HFFc6 (cell line): ENCODE data around the gene POR. TPM values are rescaled to one million over a fixed set of nuclear protein-coding genes. Genes with fewer than 3 reads are reported as not detected.

ENCODE experiments used
- DNase-seq: peaks from one replicate; pipeline ENCODE4 v3.0.0-alpha.2; 2018
- H3K27ac Mint-ChIP-seq: 2 replicates; pipeline ENCODE4 v1.8.0; 2020; ENCODE audit warnings: mild to moderate bottlenecking, mixed read lengths
- H3K27me3 Mint-ChIP-seq: 2 replicates; pipeline ENCODE4 v1.8.0; 2021; ENCODE audit warnings: mild to moderate bottlenecking, moderate library complexity, mixed read lengths; ENCODE audit not compliant: insufficient read depth
- H3K36me3 Mint-ChIP-seq: 2 replicates; pipeline ENCODE4 v1.8.0; 2021; ENCODE audit warnings: low read depth, mixed read lengths
- H3K4me1 Mint-ChIP-seq: 2 replicates; pipeline ENCODE4 v1.8.0; 2020; ENCODE audit warnings: low read depth, mixed read lengths
- H3K4me3 Mint-ChIP-seq: 2 replicates; pipeline ENCODE4 v1.8.0; 2020; ENCODE audit warnings: mild to moderate bottlenecking, moderate library complexity, mixed read lengths
- H3K9me3 Mint-ChIP-seq: 2 replicates; pipeline ENCODE4 v1.8.0; 2020; ENCODE audit warnings: mild to moderate bottlenecking, mixed read lengths
- total RNA-seq, 6 experiments: library from RNA; stranded (reverse); fragmentation: NEBNext Ultra II Directional; extraction: Animal tissue kit (Norgen Biotek cat#: 25700); gene quantifications; 2 replicates in 1 of 6; 3 replicates in 5 of 6; pipeline ENCODE4 v1.2.3, GENCODE V29; 2021
- TF ChIP-seq, protein P1 (sequence below): fragments of 200-600 bp; sonication (generic); IDR thresholded peaks from 2 replicates; pipeline ENCODE4 v1.5.0; 2021; ENCODE audit warnings: antibody characterized with exemption, mild to moderate bottlenecking

POR gene
- total RNA-seq, 6 experiments from 2014 or later: 48.2 to 69.3 (median 49.4) TPM

DNA sequence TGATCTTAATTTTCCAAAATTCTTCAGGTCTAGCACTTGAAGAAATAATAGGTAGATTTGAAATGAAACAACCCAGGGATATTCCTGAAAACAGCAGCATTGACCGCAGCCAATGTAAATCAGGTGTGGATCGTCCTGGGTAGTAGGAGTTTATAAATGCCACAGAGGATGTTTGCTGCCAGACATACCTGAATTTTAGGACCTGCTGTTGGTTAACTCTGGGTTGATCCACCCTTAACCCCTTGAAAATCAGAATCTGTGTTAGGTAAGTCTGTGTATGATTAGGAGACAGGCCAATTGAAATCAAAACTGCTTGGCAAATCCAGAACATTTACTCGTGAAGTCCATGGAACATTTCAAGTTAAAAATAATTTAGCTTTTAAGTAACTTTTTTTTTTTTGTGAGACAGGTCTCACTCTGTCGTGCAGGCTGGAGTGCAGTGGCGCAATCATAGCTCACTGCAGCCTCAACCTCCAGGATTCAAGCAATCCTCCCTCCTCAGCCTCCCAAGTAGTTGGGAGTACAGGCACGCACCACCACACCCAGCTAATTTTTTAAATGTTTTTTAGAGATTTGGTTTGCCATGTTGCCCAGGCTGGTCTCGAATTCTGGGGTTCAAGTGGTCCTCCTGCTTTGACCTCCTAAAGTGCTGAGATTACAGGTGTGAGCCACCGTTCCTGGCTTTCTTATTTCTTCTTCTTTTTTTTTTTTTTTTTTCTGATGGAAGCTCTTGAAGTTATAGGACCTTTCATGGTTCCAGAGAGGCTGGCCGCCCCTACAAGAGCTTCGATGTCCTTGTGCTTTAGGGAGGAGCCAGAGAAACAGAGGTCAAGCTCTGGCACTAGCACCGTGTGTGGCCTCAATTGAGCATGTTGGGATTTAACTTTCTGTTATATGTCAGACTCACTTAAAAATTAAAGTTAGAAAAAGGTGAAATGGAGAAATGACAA lies 2.0 kb downstream of the POR start:
- DNase-seq: no peak
- peaks cover 2% of the 10 kb centered on the region; the same call in 1 of the 2 replicates for H3K27me3 Mint-ChIP-seq
- TF ChIP-seq, protein P1, sequence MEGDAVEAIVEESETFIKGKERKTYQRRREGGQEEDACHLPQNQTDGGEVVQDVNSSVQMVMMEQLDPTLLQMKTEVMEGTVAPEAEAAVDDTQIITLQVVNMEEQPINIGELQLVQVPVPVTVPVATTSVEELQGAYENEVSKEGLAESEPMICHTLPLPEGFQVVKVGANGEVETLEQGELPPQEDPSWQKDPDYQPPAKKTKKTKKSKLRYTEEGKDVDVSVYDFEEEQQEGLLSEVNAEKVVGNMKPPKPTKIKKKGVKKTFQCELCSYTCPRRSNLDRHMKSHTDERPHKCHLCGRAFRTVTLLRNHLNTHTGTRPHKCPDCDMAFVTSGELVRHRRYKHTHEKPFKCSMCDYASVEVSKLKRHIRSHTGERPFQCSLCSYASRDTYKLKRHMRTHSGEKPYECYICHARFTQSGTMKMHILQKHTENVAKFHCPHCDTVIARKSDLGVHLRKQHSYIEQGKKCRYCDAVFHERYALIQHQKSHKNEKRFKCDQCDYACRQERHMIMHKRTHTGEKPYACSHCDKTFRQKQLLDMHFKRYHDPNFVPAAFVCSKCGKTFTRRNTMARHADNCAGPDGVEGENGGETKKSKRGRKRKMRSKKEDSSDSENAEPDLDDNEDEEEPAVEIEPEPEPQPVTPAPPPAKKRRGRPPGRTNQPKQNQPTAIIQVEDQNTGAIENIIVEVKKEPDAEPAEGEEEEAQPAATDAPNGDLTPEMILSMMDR: no peak
- H3K4me3 Mint-ChIP-seq: peak overlapping the region; percentile 91; the same call in 1 of the 2 replicates
- no peak overlapping the region for H3K27ac Mint-ChIP-seq
- peaks cover 27% of the 10 kb centered on the region for H3K4me1 Mint-ChIP-seq
- peaks cover 5% of the 10 kb centered on the region; the same call in 1 of the 2 replicates for H3K36me3 Mint-ChIP-seq
- H3K9me3 Mint-ChIP-seq: no peaks in the 10 kb centered on the region

GRCh38 chr7:75920431-75921161 lies 5.6 kb downstream of the POR start:
- TF ChIP-seq, protein P1: no peak
- Mint-ChIP-seq H3K27ac (no peak overlapping the region), H3K36me3 (peaks cover 12% of the 10 kb centered on the region; the same call in 1 of the 2 replicates), H3K4me1 (peaks cover 20% of the 10 kb centered on the region), H3K4me3 (no peak overlapping the region), H3K9me3 (no peaks in the 10 kb centered on the region), H3K27me3 (peaks cover 2% of the 10 kb centered on the region)
- no peak for DNase-seq

DNA sequence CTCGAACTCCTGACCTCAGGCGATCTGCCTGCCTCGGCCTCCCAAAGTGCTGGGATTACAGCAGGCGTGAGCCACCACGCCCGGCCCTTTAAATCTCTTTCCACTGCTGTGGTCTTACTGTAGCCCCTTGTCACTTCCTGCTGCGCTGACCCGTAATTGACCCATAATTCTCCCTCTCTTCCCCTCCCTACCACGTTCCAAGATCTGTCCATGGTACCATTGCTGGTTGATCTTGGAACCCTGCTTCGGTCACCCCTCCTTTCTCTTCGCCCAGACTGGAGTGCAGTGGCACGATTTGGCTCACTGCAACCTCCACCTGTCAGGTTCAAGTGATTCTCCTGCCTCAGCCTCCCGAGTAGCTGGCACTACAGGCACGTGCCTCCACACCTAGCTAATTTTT lies 6.5 kb downstream of the POR start:
- TF ChIP-seq, protein P1: no peak
- Mint-ChIP-seq H3K4me1 (peaks cover 12% of the 10 kb centered on the region), H3K36me3 (peaks cover 12% of the 10 kb centered on the region; the same call in 1 of the 2 replicates), H3K9me3 (no peaks in the 10 kb centered on the region), H3K27me3 (peaks cover 2% of the 10 kb centered on the region), H3K4me3 (no peak overlapping the region), H3K27ac (no peak overlapping the region)
- no peak for DNase-seq

DNA sequence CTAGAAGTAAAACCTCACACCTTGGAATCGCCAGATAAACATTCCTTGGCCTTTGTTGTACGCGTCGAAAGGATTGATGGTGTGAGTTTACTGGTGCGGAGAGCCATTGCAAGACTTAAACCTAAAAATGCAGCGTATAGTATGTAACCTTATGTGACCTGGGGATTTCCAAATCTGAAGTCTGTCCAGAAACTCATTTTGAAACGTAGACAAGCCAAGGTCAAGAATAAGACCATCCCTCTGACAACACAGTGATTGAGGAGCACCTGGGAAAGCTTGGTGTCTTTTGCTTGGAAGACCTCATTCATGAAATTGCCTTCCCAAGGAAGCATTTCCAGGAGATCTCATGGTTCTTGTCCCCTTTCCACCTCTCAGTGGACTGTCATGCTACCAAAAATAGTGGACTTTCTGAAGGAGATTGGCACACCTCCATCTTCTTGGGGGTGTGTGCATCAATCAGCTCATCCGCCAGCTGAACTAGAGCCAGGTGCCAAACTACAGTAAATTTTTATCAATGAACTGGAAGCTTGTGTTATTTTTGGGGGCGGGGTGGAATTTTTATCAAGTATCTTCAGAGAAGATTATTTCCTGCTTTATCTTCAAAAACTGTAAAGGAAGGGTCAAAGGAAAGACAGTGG lies 8.1 kb downstream of the POR start:
- DNase-seq: no peak
- H3K27ac Mint-ChIP-seq: no peak overlapping the region
- no peak overlapping the region for H3K4me3 Mint-ChIP-seq

DNA sequence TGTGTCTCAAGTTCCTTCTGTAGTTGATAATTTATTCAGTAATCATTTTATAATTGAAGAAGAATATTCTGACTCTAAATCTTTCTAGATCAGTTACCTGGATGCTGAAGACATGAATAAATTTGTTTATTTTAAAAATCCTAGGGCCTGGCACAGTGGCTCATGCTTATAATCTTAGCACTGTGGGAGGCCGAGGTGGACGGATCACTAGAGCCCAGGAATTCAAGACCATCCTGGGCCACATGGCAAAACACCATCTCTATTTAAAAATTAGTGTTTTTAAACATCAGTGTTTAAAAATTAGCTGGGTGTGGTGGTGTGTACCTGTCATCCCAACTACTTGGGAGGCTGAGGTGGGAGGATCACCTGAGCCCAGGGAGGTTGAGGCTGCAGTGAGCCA lies 9.3 kb downstream of the POR start:
- Mint-ChIP-seq H3K4me3 (no peak overlapping the region), H3K27me3 (peaks cover 2% of the 10 kb centered on the region), H3K27ac (no peak overlapping the region), H3K36me3 (peaks cover 12% of the 10 kb centered on the region; the same call in 1 of the 2 replicates), H3K4me1 (peaks cover 13% of the 10 kb centered on the region), H3K9me3 (no peaks in the 10 kb centered on the region)
- TF ChIP-seq, protein P1: no peak
- no peak for DNase-seq

More for the DNA sequence above, 8.1 kb downstream of the POR start:
- TF ChIP-seq, protein P1: no peak
- Mint-ChIP-seq H3K4me1 (peaks cover 9% of the 10 kb centered on the region), H3K36me3 (peaks cover 12% of the 10 kb centered on the region; the same call in 1 of the 2 replicates), H3K9me3 (no peaks in the 10 kb centered on the region), H3K27me3 (peaks cover 2% of the 10 kb centered on the region)
